SIG-M5 (cell line): ENCODE results near the gene CARS2.
"Not testable (repeated sequence)": the region's sequence is repeated elsewhere in the genome, so short reads cannot be mapped to it uniquely, and the experiment has no call there.

Source experiments
- DNase-seq: peaks from one replicate; lab custom pipeline; 2025; lab: John Stamatoyannopoulos, UW

The CARS2 gene

DNA sequence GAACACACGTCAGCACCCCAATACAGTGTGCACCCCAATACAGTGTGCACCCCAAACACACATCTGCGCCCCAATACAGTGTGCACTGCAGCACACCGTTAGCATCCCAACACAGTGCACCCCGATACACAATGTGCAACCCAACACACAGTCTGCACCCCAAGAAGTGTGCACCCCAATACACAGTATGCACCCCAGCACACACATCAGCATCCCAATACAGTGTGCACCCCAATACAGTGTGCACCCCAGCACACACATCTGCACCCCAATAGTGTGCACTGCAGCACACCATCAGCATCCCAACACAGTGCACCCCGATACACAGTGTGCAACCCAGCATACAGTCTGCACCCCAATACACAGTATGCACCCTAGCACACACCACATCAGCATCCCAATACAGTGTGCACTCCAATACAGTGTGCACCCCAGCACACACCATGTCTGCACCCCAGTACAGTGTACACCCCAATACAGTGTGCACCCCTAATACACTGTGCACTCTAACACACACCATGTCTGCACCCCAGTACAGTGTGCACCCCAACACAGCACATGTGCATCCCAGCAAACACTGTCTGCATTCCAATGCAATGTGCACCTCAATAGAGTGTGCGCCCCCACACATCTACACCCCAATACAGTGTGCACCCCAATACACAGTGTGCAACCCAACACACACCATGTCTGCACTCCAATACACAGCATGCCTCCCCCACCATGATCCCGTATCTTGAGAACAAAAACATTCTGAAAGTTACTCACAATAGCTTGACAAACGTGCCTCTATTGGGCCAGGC, 855 bp upstream of the CARS2 start:
- DNase-seq: no peak

DNA sequence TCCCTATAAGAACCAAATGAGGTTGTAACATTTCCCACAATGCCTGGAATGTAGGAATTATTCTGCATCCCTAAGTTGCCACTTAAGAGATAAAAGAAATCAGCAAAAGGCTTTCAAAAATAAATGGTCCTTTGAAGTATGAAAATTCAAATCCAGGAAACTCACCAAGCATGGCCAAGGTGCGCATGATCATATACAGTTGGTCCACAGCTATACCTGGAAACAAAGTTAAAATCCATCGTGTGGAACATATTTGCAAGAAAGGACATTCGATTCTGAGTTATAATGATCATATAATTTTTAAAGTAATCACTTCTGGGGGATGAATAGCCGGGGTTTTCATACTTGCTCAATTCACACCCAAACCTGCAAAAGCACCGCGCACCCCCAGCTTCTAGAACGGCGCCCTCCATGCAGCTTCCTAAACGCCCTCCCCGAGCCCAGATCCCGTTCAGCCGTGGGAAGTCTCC, 525 bp downstream of the CARS2 start:
- no peak for DNase-seq

DNA sequence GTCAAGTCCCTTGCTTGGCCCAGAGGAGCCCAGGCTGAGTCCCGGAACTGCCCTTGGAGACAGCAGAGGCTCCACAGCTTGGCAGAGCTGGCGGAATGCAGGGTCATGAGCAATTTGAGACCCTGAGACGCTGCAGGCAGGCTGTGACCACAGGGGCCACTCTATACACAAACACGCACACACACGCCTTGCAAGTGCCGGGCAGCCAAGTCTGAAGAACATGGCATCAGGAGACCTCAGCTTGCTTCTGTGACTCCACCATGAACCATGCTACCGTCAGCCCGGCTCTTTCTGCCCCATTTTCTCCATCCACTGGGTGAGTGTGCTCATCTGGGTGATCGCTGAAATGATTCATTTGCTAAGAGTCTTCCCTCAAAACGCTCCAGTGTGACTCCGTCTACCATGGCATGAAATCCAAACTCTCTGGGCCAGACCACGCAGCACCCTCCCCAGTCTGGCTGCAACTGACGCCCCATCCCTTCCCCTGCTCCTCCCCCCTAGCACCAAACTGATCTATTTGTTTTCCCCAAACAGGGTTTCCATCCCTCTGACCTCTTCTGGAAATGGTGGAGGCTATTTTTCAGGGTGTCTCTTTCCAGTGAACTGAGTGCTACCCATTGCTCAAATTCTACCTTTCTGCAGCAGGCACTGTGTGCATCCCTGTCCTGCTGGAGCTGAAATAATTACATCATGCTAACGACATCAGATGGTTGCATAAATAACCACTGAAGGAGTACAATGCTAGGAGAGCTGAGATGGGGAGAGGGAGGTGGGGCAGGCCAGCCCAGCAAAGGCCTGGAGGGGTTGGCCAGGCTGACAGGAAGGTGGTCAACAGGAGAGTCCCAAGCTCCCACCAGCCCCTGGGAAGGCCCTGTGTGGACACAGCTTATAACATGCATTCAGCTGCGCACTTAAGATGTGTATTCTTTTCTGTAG, 3.1 kb downstream of the CARS2 start:
- DNase-seq: no peak

DNA sequence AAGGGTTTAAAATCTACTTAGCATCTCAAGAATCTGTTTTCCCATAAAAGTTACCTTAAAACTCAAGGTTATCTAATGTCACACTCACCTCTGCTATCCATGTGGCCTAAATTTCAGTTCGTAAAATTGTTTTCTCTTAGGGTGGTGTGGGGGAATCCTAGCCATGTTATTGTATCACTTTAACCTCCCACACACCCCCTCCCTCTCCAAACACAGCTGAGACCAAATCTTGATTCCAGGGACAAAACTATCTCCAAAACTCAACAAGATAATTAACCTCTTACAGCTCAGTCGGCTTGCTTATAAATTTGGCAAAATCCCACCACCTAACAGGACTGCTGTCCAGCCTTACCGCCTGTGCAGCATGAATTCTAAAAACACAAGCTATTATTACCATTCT, 3.8 kb downstream of the CARS2 start:
- DNase-seq: no peak

DNA sequence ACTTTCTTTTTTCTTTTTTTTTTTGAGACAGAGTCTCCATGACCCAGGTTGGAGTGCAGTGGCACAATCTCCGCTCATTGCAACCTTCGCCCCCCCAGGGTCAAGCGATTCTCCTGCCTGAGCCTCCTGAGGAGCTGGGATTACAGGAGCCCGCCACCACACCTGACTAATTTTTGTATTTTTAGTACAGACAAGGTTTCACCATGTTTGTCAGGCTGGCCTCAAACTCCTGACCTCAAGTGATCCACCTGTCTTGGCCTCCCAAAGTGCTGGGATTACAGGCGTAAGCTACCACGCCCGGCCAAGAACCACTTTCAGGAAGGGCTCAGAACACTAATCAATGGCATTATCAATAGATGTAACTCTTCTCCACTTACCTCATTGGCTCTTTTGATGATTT, 4.9 kb downstream of the CARS2 start:
- DNase-seq: not testable (repeated sequence)

DNA sequence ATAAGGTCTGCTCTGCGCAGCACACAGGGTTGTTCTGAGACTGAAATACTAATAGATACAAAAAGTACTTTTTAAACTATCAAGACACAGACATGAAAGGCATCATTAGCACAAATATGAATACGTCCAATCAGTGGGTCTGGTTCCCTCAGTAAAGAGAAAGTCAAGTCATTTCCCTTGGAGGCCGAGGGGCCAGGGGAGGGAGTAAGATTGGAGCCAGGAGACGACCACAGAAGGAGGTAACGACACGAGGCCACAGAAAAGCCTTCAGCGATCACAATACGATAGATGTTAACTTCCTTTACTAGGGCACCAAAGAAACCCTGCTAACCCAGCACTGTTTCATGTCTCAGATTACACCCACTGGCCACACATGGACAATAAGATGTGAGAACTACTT, 5.3 kb downstream of the CARS2 start:
- DNase-seq: no peak

DNA sequence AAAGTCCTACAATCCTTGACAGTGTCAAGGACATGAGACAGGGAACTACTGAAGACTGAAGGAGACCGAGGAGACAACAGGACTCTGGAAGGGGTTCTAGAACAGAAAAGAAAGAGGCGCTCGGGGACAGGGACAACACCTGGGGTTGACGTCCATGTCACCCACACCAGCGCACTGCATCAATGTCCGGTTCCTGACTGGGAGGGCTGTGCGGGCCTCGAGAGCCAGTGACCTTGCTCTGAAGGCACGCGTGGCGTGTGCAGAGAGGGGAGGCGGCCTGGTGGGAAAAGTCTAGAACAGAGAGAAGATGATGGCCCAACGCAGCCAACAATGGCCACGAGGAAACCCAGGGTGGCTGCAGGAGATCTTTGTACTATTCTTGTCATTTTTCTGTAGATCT, 5.7 kb downstream of the CARS2 start:
- DNase-seq: no peak

DNA sequence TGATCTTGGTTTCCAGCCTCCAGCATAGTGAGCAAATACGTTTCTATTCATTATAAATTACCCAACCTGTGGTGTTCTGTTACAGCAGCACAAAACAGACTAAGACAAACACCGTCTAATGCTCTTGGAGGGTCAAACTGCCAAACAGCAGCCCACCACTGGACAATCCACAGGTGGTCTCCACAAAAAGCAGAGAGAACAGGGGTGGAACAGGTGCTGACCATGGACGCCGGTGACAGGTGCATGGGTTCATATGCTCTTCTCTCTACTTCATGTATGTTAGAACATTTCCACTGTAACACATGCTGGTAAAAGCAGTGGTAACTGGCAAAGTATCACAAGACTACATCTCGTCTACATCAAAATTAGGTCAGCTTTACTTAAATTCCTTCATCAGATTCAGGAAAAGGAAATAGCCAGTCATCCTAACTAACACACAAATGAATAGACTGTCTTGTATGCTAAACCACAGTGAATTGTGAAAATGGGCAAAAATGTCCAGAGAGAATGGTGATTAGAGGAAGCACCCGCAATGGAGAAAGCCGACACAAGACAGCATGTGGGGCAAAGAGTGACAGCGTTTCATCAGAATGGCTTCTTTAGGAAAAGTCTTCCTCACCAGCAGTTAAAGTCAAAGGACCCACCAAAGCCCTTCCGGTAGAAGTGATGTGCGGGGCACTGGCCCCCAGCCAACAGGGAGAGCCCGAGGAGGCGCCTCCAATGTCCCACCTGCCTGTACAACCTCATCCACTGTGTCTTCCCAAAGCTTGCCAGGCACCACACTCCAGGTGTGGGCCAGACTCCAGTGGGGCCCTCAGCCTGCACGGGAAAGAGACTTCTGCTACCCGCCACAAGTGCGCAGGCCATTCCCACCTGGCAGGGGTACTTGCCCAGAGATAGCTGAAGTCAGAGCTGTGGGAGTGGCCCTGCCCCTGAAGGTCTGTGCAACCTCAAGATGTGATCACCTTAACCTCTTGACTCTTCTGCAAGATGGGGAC, 6.5 kb downstream of the CARS2 start:
- DNase-seq: no peak

DNA sequence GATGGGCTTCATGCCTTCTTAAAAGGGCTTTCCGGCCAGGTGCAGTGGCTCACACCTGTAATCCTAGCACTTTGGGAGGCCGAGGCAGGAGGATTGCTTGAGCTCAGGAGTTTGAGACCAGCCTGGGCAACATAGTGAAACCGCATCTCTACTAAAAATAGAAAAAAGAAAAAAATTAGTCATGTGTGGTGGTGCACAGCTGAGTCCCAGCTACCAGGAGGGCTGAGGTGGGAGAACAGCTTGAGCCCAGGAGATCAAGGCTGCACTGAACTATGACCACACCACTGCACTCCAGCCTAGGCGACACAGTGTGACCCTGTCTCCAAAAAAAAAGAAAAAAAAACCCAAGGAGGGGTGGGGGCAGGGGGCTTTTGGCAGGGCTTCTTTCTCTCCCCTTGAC, 7.2 kb downstream of the CARS2 start:
- DNase-seq: no peak

DNA sequence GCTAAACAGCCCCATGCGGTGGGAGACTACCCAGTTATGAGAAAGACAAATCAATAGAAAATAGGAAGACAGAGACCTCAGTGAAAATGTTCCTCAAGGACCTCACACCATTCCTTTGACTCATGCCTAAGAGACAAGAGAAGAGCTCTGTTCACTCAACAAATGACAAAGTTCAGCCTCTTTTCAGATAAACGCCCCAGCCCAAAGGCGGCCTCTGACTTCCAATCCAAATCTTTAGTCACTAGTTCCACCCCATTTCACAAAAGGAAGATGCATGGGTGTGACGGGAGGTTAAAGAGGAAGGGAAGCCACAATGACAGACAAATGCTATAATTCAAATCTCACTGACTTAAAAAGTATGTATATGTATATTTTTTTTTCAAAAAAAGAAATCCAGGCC, 8.1 kb downstream of the CARS2 start:
- no peak for DNase-seq

DNA sequence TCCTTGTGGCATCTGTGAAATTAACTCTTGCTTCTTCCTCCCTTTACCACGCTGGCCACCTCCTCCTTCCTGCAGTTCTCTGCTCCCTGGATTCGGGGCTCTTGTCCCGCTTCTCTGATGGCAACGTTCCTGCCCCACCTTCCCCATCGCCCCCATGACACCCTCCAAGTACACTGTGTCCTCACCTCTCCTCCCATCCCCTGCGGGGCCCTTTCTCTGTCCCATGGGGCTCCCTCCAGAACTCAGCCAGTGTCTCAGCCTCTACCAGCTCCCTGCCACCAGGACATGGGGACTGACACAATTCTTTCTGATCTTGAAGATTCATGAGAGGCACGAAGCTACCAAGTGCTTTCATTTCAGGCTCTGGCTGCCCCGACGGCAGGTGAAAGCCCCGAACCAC, 9.1 kb downstream of the CARS2 start:
- no peak for DNase-seq

DNA sequence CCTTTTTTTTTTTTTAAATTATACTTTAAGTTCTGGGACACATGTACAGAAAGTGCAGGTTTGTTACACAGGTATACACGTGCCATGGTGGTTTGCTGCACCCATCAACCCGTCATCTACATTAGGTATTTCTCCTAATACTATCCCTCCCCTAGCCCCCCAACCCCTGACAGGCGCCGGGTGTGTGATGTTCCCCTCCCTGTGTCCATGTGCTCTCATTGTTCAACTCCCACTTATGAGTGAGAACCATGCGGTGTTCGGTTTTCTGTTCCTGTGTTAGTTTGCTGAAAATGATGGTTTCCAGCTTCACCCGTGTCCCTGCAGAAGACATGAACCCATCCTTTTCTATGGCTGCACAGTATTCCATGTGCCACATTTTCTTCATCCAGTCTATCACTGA, 10.1 kb downstream of the CARS2 start:
- not testable (repeated sequence) for DNase-seq

DNA sequence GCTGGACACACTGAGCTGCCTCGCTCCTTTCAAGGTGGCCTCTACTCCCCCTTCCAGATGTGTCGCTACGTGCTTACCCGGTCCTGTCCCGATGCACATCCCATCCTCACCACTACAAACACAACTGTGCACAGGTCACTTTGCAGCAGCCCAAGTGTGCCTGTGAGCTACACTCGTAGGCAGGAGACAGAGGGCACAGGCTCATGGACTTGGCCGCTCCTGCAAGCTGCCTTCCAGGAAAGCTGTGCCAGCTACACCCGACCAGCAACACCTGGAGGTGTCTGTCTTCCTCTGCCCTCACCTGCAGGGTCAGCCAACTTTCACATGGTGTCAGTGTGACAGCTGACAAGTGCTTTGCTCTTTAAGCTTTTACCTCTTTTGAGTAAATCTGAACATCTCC, 15.4 kb downstream of the CARS2 start:
- no peak for DNase-seq

DNA sequence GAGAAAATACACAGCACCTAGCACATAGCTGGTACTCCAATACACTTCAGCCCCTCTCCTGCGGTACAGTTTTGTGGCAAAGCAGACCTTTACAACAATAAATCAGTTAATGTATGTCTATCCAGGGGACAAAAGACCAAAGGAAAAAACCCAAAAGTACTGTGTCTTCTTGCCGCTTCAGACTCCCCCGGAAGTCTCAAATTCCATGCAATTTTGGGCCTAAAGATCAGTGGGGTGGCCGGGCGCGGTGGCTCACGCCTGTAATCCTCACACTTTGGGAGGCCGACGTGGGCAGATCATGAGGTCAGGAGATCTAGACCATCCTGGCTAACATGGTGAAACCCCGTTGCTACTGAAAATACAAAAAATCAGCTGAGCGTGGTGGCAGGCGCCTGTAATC, 16.2 kb downstream of the CARS2 start:
- DNase-seq: no peak

DNA sequence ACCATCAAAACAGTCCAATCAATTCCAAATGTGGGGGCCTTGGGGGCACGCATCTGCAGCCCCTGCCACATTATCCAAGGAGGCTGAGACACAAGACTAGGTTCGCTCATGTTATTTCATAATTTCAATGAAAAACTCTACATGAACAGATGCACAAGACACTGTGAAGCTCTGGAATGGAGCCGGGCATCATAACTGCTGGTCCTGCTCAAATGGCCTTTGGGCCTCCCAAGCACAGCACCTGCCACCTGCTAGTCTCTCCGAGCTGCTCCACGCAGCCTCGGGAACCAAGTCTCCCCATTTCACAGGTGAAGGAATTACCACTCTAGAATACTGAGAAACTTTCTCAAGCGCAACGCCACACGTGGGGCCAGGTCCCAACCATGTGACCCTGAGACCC, 16.9 kb downstream of the CARS2 start:
- DNase-seq: no peak

DNA sequence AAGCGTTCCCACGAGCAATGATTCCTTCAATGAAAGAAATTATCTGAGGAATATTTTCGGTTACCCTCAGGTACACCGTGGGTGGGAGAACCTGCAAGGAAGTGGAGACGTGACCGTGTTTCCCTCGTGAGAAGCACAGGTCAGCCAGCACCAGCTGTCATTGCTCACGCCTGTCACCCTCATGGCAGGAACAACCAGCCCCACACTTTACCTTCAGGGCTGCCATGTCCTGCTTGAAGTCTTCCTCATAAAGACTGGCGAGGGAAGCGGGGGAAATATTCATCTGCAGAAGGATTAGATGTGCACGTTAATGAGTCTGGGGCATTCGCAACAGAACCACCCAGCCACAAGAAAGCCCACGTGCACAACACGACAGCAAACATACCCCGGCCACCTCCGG, 18.2 kb downstream of the CARS2 start:
- DNase-seq: no peak

DNA sequence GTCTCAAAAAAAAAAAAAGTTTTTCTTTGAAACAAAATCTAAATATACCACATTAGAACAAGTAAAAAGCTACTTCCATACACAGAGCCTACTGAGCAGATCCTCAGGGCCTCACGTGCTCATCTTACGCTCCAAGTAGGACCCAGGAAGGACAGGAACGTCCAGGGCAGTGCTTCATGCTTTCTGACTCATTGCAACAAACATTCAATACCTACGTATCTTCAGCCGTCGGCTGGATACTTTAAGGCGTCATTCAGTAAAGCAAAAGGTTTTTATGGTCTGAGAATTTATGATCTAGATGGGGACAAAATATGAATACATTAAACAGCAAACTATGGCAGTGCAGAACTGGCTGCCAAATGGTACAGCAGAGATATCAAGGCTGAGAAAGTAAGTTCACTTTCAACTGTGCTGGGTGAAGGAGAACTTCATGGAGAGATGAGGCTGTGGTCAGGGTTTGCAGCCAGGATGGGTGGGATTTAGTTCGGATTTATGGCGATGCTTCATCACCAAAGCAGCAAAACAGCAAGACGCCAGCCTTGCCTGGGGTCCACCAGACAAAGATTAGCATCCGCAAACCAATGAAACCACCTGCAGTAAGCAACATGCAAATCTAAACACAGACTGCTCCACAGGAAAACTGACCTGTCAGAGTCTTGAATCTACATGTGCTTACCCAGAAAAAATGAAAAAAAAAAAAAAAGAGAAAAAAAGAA, 20.5 kb downstream of the CARS2 start:
- no peak for DNase-seq

DNA sequence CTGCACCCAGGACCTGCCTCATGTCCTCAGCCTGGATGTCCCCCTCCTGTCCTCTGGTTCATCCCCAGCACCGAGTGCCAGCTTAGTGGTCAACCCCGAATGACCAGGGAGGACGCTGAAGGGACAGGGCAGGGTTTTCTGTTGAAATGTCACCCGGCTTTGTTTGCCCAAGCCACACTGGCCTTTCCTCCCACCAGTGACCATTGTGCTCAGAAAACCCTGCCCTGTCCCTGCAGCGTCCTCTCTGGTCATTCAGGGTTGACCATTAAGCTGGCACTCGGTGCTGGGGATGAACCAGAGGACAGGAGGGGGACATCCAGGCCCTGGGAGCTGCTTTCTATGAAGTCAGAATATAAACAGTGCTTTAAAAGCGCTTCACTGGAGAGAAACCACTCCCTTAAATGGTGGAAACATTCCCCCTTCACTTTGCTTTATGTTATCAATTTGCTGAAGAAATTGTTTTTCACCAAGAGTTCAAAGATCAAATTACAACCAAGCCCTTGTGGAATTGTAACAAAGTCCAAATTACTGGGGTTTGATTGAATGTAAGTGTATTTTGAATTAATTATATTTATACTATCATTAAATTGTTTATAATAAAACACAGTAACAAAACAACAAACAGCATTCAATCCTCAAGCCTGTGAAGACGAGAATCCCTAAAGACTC, 21.4 kb downstream of the CARS2 start:
- no peak for DNase-seq

DNA sequence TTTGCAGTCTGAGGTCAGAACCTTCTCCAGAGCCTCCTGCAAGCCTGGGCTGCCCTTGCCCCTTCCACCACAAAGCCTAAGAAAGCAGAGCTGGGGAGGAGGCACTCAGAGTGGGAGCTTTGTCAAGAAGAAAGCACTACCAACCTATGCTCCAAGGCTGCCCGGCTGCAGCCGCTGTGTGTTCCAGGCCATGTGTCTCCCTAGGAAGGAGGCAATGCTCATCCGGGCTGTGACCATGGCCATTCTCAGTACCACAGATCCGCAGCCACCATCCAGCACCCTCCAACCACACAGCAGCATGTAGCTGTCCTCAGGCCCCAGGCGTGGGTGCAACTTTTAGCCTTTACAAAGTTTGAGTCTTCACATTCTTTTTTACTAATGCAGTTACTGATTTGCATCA, 22.0 kb downstream of the CARS2 start:
- DNase-seq: no peak

DNA sequence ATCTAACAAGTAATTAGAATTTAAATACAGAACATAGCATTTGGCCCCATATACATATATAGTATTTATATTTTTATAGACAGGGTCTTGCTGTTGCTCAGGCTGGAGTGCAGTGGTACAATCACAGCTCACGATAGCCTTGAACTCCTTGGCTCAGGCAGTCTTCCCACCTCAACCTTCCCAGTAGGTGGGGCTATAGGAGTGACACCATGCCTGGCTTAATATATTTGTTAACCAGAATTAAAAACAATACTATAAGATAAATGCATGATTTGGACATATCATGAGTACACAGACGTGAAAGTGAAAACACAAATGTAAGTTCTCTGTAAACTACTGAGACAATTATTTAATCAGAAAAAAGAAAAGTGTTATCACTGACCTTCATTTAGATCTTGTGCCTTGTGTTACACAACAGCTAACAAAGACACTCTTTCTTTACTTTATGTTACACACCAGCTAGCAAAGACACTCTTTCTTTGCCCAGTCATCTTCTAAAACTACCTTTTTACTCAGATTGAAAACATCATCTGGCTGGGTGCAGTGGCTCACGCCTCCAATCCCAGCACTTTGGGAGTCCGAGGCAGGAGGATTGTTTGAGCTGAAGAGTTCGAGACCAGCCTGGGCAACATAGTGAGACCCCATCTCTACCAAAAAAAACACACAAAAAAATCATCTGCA, 22.6 kb downstream of the CARS2 start:
- no peak for DNase-seq
